Activated naive CD4-positive, alpha-beta T cell treated with anti-CD3 and anti-CD28 coated beads, Interleukin-2, amount 50 U/mL, for 24 hours (primary cell): ENCODE measurements around the gene TMEM60.
A peak's percentile ranks its signal among the peaks of the same experiment; 100 is the strongest.

Source experiments
- H3K27ac Mint-ChIP-seq: one replicate; pipeline ENCODE4 v1.8.0; 2021; ENCODE audit warnings: mild to moderate bottlenecking, mixed read lengths
- H3K27me3 Mint-ChIP-seq: one replicate; pipeline ENCODE4 v1.8.0; 2021; ENCODE audit warnings: mixed read lengths
- H3K36me3 Mint-ChIP-seq: one replicate; pipeline ENCODE4 v1.8.0; 2021; ENCODE audit warnings: mixed read lengths
- H3K4me1 Mint-ChIP-seq: one replicate; pipeline ENCODE4 v1.8.0; 2021; ENCODE audit warnings: mixed read lengths
- H3K4me3 Mint-ChIP-seq: one replicate; pipeline ENCODE4 v1.8.0; 2021; ENCODE audit warnings: mild to moderate bottlenecking, mixed read lengths
- H3K9me3 Mint-ChIP-seq: one replicate; pipeline ENCODE4 v1.8.0; 2021; ENCODE audit warnings: mixed read lengths

The TMEM60 gene

DNA sequence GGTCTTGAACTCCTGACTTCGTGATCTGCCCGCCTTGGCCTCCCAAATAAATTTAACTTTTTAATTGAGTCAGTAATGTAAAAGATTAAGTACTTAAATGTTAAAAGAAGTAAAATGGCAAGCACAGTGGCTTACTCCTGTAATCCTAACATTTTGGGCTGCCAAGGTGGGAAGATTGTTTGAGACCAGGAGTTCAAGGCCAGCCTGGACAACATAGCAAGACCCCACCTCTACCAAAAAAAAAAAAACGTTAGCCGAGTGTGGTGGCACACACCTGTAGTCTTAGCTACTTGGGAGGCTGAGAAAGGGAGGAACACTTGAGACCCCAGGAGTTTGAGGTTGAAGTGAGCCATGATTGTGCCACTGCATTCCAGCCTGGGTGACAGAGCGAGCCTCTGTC is 26.4 kb upstream of the TMEM60 start:
- Mint-ChIP-seq H3K36me3 (peaks cover 39% of the 10 kb centered on the region), H3K9me3 (peaks cover 32% of the 10 kb centered on the region), H3K4me3 (no peak overlapping the region), H3K27me3 (no peaks in the 10 kb centered on the region), H3K27ac (no peak overlapping the region), H3K4me1 (peaks cover 30% of the 10 kb centered on the region)

DNA sequence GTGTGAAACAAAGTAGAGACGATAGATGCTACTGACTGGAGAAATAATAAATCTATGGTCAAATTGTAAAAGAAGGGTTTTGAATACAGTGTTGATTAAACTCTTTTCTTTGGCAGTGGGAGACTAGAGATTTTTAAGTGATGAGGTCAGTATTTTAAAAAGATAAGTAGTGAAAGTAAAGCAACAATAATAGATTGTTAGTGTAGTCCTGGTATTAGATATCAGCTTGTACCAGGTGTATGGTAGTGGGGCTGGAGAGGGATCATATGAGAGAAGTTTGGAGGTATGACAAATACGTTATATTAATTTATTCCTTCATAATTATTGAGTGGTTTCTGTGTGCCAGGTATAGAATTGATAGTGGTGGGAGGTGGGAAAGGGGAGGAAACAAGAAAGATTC is 25.6 kb upstream of the TMEM60 start:
- no peak overlapping the region for H3K4me3 Mint-ChIP-seq
- H3K27ac Mint-ChIP-seq: peak overlapping the region; percentile 86
- peaks cover 31% of the 10 kb centered on the region for H3K4me1 Mint-ChIP-seq
- H3K27me3 Mint-ChIP-seq: no peaks in the 10 kb centered on the region
- peaks cover 47% of the 10 kb centered on the region for H3K36me3 Mint-ChIP-seq
- H3K9me3 Mint-ChIP-seq: peaks cover 40% of the 10 kb centered on the region

DNA sequence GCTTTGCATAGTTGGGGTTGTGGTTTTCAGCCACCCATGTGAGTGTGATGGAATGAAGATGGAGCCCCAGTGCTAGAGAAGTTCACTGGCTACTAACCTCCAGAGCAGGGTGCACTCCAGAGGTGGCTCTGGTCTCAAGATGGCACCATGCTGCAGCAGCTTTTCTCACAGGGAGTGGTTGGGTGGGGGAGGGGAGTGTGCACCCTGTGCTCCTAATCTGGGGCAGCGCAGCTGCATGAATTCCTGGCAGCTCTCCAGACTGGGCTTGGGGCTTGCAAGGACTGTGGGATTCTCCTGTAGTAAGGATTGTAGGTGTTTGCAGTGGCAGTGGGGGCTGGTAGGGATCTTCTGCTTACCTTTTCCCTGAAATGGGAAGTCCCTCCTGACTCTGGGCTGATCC is 24.0 kb upstream of the TMEM60 start:
- H3K9me3 Mint-ChIP-seq: peaks cover 48% of the 10 kb centered on the region
- H3K36me3 Mint-ChIP-seq: peaks cover 56% of the 10 kb centered on the region
- H3K27ac Mint-ChIP-seq: no peak overlapping the region
- no peaks in the 10 kb centered on the region for H3K27me3 Mint-ChIP-seq
- H3K4me3 Mint-ChIP-seq: no peak overlapping the region
- peaks cover 33% of the 10 kb centered on the region for H3K4me1 Mint-ChIP-seq

DNA sequence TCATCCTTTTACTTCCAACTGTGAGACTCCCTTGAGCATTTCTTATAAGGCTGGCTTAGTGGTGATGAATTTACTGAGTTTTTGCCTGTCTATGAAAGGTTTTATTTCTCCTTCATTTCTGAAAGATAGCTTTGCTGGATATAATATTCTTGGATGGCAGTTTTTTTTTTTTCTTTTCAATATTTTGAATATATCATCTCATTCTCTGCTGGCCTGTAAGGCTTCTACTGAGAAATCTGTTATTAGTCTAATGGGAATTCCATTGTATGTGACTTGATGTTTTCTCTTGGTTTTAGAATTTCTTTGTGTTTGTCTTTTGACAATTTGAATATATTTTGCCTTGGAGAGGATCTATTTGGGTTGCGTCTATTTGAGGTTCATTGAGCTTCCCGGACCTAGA is 22.7 kb upstream of the TMEM60 start:
- H3K4me1 Mint-ChIP-seq: peaks cover 30% of the 10 kb centered on the region
- no peak overlapping the region for H3K4me3 Mint-ChIP-seq
- H3K27ac Mint-ChIP-seq: no peak overlapping the region
- no peaks in the 10 kb centered on the region for H3K27me3 Mint-ChIP-seq
- peaks cover 56% of the 10 kb centered on the region for H3K9me3 Mint-ChIP-seq
- peaks cover 63% of the 10 kb centered on the region for H3K36me3 Mint-ChIP-seq

DNA sequence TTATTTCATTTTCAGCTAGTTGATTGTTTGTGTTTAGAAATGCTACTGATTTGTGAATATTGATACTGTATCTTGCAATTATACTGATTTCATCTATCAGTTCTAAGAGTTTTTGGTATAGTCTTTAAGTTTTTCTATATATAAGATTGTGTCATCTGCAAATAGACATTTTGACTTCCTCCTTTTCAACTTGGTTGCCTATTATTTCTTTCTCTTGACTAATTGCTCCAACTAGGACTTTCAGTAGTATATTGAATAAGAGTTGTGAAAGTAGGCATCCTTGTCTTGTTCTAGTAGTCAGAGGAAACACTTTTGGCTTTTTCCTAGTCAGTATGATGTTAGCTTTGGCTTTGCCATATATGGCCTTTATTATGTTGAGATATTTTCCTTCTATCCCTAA is 20.8 kb upstream of the TMEM60 start:
- Mint-ChIP-seq H3K9me3 (peaks cover 44% of the 10 kb centered on the region), H3K4me1 (peaks cover 37% of the 10 kb centered on the region), H3K27ac (no peak overlapping the region)

DNA sequence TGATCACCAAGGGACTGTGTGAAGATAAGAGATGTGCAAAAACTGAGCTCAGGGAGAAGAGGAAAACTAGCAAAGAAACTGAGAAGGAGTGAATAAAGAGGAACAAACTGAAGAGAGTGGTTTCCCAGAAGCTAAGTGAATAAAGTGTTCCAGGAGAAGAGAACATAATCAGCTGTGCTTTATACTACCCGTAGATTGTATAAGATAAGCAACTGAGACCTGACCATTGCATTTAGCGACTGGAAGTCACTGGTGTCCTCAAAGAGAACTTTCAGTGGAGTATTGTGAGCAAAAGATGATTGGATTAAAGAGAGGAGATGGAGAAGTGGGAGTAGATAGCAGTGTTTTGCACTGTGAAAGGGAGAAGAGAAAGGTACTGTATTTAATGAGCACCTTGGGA is 14.9 kb upstream of the TMEM60 start:
- H3K36me3 Mint-ChIP-seq: peaks cover 17% of the 10 kb centered on the region
- H3K27ac Mint-ChIP-seq: no peak overlapping the region
- H3K27me3 Mint-ChIP-seq: no peaks in the 10 kb centered on the region
- no peak overlapping the region for H3K4me3 Mint-ChIP-seq
- H3K9me3 Mint-ChIP-seq: peaks cover 10% of the 10 kb centered on the region
- H3K4me1 Mint-ChIP-seq: peaks cover 50% of the 10 kb centered on the region

More for the DNA sequence above, 20.8 kb upstream of the TMEM60 start:
- Mint-ChIP-seq H3K4me3 (no peak overlapping the region), H3K36me3 (peaks cover 55% of the 10 kb centered on the region), H3K27me3 (no peaks in the 10 kb centered on the region)

DNA sequence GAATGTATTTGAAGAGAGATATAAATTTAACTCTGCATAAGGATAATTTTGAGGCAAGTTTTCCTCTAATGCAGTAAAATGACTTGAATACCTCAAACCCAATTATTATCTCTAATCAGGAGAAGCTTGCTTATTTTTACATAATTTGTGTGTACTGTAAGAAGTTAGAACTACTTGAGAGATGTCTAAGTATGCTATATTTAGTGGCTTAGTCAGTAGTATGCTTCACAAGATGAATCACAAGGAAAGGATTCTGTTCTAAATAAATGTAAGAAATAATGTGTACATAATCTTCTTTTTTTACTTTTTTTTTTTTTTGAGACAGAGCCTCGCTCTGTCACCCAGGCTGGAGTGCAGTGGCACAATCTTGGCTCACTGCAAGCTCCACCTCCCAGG is 14.1 kb upstream of the TMEM60 start:
- peaks cover 8% of the 10 kb centered on the region for H3K9me3 Mint-ChIP-seq
- no peak overlapping the region for H3K27ac Mint-ChIP-seq
- H3K36me3 Mint-ChIP-seq: peaks cover 20% of the 10 kb centered on the region
- H3K4me1 Mint-ChIP-seq: peaks cover 55% of the 10 kb centered on the region
- H3K4me3 Mint-ChIP-seq: no peak overlapping the region
- H3K27me3 Mint-ChIP-seq: no peaks in the 10 kb centered on the region

DNA sequence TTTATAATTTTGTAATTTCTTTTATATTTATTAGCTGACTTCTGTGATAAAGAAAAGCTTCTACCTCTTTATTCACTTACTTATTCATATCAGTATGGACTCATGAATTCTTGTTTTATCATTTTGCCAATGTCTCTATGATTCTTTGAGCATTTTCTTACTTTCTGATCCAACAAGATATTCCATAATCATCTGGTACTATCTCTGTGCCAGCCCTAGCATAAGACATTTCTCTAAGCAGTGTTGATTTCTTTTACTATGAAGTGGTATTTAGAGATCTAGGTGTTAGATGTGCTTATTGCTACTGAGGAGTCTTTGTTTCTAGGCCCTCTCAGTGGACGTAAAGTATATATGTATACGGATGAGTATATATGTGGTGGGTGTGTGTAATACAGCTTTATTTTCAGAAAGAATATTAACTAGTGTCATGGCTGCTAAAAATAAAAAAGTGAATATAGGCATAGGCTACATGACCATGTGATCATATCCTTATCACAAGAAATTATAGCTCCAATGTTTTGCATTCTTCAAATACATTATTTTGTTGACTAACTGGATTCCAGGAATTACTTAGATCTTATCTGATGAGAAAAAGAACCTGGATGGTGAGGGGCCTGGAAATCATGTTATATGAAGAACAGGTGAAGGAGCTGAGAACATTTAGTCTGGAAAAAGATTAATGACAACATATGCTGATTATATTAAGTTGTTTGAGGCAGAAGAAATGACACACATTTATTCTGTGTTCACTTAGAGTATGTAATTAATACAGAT is 13.5 kb upstream of the TMEM60 start:
- H3K4me1 Mint-ChIP-seq: peaks cover 52% of the 10 kb centered on the region
- H3K4me3 Mint-ChIP-seq: no peak overlapping the region
- peaks cover 18% of the 10 kb centered on the region for H3K36me3 Mint-ChIP-seq
- peaks cover 2% of the 10 kb centered on the region for H3K9me3 Mint-ChIP-seq
- H3K27ac Mint-ChIP-seq: no peak overlapping the region
- H3K27me3 Mint-ChIP-seq: no peaks in the 10 kb centered on the region

DNA sequence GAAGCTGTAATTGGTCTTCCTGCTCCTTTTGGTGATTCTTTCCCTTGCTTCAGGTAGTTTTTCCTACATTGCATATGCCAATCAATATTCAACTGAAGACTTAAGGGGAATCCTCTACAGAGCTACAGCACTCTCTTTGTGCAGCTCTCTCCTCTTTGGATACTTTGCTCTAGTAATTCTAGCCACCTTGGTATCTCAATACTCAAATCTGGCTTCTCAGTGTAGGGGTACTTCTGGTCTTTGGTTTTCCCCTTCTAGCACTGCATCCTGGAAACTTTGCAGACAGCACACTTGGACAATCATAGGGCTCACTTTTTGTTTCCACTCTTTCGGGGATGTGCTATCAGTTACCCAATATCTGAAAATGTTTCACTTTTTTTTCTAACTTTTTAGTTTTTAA is 10.3 kb upstream of the TMEM60 start:
- Mint-ChIP-seq H3K27me3 (no peaks in the 10 kb centered on the region), H3K4me3 (no peak overlapping the region), H3K4me1 (peaks cover 59% of the 10 kb centered on the region), H3K9me3 (no peaks in the 10 kb centered on the region), H3K27ac (no peak overlapping the region), H3K36me3 (peaks cover 21% of the 10 kb centered on the region)

DNA sequence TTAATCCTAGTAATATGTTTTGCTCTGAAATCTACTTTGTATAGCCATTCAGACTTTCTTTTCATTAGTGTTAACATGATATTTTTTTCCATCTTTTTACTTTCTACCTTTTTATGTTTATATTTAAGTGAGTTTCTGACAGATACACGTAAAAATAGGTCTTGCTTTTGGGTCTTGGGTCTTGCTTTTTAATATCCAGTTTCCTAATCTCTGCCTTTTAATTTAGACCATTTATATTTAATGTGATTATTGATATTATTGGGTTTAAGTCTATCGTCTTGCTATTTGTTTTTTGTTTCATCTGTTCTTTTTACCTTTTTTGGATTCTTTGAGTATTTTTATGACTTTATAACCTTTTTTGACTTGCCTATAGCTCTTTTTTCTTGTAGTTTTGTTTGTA is 8.2 kb upstream of the TMEM60 start:
- Mint-ChIP-seq H3K4me1 (peaks cover 62% of the 10 kb centered on the region), H3K9me3 (no peaks in the 10 kb centered on the region), H3K4me3 (no peak overlapping the region), H3K27ac (peak overlapping the region; percentile 47), H3K36me3 (peaks cover 21% of the 10 kb centered on the region), H3K27me3 (no peaks in the 10 kb centered on the region)

DNA sequence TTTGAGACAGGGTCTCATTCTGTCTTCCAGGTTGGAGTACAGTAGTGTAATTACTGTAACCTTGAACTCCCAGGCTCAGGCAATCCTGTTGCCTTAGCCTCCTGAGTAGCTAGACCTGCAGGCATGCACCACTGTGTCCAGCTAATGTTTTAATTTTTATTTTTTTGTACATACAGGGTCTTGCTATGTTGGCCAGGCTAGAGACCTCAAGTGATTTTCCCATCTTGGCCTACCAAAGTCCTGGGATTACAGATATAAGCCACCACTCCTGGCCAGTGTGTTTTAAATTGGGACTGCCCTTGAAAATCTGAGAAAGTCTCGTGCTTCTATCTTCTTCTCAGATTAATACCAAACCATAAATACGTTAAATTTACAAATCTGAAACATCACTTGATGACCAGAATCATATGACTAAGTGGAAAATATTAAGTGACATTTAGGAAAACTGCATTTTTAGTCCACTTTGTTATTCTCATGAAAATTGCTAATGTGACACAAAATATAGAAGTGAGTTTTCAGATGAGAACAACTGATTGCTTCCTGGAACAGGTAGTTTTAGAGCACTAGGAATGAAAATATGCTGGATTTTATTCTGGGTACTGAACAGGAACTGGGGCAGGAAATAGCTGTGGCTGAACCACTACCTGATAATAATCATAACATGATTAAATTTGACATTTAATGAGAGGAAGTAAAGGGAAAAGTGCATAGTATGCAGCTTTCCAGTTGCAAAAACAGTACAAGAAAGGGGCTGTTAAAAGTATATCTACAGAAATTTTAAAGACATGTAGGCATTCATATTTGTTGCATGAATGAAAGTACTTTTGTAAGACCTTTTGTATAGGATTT is 4.5 kb upstream of the TMEM60 start:
- Mint-ChIP-seq H3K27me3 (no peaks in the 10 kb centered on the region), H3K36me3 (peaks cover 14% of the 10 kb centered on the region), H3K4me3 (peak overlapping the region; percentile 3), H3K27ac (peak overlapping the region; percentile 88), H3K9me3 (no peaks in the 10 kb centered on the region), H3K4me1 (peaks cover 70% of the 10 kb centered on the region)

DNA sequence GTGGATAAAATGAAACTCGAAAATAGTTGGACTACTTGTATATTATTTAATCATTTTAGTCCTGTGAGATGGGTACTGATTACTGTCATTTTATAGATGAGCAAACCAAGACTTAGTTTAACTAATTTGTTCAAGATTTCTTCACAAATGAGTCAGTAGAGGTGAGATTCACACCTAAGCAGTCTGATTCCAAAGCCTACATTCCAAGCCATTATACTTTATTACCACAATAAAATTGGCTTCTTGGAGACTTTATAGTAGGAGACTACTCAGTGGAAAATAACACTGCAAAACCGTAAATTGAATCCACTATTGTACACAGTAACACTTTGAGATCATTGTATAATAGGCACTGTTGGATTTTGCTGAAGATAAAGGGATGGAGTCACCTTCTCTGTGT is 2.5 kb upstream of the TMEM60 start:
- H3K4me3 Mint-ChIP-seq: no peak overlapping the region
- no peaks in the 10 kb centered on the region for H3K27me3 Mint-ChIP-seq
- peaks cover 81% of the 10 kb centered on the region for H3K4me1 Mint-ChIP-seq
- H3K36me3 Mint-ChIP-seq: peaks cover 4% of the 10 kb centered on the region
- no peaks in the 10 kb centered on the region for H3K9me3 Mint-ChIP-seq
- H3K27ac Mint-ChIP-seq: no peak overlapping the region

DNA sequence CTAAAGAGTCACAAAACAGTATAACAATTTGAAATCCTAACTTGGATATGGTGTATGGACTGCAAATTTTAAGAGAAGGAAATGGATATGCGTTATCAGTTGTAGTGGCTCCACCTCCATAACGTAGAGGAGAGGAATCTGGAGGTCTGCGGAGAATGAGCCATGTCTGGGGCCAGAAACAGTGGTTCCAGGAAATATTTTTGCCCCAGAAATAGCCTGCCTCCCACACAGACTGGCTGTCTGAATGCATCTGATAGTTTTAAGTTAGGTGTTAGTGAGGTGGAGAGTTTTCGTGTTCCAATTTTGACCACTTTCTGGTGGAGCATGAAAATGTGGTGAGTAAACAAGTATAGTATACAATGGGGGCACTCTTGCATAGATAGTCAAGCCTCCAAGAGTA is 1.9 kb upstream of the TMEM60 start:
- Mint-ChIP-seq H3K36me3 (peaks cover under 1% of the 10 kb centered on the region), H3K27ac (peak overlapping the region; percentile 82), H3K9me3 (no peaks in the 10 kb centered on the region), H3K4me3 (peak overlapping the region; percentile 92), H3K27me3 (no peaks in the 10 kb centered on the region), H3K4me1 (peaks cover 76% of the 10 kb centered on the region)

DNA sequence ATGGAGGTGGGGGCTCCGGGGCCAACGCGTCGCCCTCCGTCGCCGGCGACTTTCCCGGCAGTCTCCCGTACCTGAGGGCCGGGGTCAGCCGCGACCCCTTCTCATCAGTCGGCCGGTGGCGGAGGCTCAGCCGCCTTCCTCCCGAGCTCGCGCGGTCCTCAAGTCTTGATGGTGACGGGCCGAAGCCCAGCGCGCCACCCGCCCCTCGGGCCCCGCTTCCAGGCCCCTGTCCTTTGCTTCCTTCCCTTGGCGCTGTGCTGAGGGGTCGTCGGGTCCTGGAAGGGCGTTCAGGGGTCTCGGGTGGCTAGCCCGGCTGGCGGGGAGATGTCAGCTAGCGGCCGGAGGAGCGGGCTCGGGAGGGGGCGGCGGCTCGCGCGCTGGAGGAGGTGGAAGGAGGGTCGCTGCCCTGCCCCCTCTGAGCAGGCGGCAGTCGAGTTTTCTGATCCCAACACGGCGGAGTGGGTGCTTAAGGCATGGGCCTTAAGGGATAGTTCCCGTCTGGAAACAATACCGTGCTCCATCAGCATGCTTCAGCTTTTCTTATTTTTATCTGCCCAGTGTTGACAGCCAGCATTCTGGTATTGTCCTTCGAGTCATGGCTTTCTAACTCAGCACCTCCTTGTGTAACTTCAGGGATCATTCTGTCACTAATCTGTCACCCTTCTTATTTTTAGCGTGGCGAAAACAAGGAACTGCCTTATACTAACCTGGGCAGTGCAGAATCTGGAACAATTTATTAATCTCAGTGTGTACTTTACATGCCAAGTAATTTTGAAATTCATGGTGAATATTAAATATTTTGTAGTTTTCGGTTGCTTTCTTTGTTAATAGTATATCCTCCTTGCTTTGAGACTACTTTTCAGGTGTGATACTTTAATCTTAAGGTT is 1.1 kb upstream of the TMEM60 start:
- Mint-ChIP-seq H3K4me1 (peaks cover 74% of the 10 kb centered on the region), H3K36me3 (peaks cover 5% of the 10 kb centered on the region), H3K4me3 (peak overlapping the region; percentile 92), H3K27ac (peak overlapping the region; percentile 92), H3K9me3 (no peaks in the 10 kb centered on the region), H3K27me3 (no peaks in the 10 kb centered on the region)

DNA sequence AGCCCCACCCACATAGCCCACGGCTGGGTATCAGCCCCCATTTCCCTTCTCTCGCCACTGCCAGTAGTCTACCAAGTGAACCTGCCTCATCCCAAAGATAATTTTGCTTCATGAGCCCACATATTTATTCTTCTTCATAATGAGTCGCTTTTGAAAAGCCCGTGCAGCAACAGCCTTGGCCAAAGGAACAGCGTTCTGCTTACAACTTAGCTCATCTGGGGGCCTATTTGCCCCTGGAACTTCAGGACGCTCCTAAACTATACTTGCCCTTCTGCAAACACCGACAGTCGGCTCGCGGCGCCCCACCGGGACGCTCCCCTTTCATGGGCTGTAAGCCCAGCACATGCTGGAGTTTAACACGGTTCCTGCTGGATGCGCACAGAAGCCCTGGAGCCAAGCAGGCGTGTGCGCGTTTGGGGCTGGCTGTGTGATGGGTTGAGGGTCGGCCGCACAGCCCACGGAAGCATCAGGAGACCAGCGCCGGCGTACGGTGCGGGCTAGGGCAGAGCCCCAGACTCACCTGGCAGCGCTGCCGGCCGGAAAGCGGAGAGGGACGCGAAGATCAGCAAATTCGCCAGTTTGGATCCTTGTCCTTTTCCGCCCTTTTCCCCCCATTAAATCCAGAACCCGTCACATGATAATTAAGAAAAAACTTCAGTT is 370 bp downstream of the TMEM60 start:
- Mint-ChIP-seq H3K4me1 (peaks cover 67% of the 10 kb centered on the region), H3K4me3 (peak overlapping the region; percentile 92), H3K27me3 (no peaks in the 10 kb centered on the region), H3K36me3 (peaks cover 8% of the 10 kb centered on the region), H3K27ac (peak overlapping the region; percentile 92), H3K9me3 (no peaks in the 10 kb centered on the region)
